ENCODE data around the gene FOXM1.

The FOXM1 gene

DNA sequence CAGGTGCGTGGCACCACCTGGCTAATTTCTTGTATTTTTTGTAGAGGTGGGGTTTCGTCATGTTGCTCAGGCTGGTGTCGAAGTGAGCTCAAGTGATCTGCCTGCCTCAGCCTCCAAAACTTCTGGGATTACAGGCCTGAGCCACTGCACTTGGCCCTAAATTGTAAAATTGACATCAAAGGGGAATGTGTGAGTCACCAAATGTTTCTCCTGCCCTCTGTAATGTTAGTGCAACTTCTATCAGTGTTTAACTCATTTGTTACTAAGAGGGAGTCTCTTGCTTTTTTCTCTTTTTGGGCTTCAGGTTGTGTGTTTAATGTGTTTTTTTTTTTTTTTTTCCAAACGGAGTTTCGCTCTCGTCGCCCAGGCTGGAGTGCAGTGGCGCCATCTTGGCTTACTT is 16.0 kb upstream of the FOXM1 start:
- TF ChIP-seq, protein P1, sequence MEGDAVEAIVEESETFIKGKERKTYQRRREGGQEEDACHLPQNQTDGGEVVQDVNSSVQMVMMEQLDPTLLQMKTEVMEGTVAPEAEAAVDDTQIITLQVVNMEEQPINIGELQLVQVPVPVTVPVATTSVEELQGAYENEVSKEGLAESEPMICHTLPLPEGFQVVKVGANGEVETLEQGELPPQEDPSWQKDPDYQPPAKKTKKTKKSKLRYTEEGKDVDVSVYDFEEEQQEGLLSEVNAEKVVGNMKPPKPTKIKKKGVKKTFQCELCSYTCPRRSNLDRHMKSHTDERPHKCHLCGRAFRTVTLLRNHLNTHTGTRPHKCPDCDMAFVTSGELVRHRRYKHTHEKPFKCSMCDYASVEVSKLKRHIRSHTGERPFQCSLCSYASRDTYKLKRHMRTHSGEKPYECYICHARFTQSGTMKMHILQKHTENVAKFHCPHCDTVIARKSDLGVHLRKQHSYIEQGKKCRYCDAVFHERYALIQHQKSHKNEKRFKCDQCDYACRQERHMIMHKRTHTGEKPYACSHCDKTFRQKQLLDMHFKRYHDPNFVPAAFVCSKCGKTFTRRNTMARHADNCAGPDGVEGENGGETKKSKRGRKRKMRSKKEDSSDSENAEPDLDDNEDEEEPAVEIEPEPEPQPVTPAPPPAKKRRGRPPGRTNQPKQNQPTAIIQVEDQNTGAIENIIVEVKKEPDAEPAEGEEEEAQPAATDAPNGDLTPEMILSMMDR (IDR thresholded peaks at IDR 0.05; ENCODE audit: insufficient read depth, low read depth, low read length, missing control alignments): no peak
- H3K4me3 ChIP-seq (ENCODE audit: low read depth, low read length): no peak overlapping the region
- DNase-seq (ENCODE audit: low read depth): no peak

DNA sequence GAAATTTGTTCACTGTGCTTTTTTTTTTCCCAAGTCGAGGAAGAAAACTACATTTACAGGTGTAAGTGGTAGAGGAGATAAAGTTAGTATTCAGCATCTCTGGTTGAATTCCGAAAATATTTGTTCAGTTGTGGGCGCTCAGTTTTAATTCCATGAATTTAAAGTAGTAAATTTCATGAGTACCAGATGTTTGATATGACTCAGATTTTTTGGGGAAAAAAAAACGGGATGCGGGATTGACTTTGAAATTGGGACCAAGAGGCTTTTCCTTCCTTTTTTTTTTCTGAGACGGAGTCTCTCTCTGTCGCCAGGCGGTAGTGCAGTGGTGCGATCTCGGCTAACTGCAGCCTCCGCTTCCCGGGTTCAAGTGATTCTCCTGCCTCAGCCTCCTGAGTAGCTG is 15.3 kb upstream of the FOXM1 start:
- H3K4me3 ChIP-seq (ENCODE audit: low read depth, low read length): no peak overlapping the region
- TF ChIP-seq, protein P1 (IDR thresholded peaks at IDR 0.05; ENCODE audit: insufficient read depth, low read depth, low read length, missing control alignments): no peak
- no peak for DNase-seq (ENCODE audit: low read depth)

DNA sequence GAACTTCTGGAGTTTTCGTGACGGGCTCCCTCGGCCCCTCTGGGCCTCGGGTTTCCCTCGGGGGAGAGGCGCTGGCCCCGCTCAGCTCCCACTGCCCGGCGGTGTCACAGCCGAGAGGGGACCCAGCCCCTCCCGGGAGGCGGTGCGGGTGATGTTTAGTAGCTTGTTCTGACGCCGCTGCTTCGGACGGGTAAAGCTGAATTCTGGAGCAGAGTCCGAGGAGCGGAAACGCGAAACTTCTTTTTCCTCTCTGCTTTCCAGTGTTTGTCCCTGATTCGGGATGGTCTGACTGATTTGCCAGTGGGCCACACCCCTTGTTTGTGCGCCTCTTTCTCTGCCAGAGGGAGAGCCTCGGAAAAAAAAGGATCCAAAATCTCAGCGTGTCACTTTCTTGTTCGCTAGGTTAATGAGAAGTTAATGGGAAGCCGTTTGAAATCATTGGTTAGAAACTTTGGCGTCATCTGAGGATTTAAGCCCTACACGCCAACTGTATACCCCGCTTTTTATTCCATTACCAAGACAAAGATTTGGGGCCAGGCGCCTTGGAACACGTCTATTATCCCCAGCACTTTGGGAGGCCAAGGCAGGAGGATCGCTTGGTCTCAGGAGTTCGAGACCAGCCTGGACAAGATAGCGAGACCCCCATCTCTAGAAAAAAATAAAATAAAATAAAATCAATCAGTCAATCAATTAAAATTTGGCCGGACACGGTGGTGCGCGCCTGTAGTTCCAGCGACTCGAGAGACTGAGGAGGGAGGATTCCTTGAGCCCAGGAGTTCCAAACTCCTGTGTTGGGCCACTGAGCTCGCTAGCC is 14.5 kb upstream of the FOXM1 start:
- DNase-seq (ENCODE audit: low read depth): peak; percentile 23
- TF ChIP-seq, protein P1 (IDR thresholded peaks at IDR 0.05; ENCODE audit: insufficient read depth, low read depth, low read length, missing control alignments): no peak
- H3K4me3 ChIP-seq (ENCODE audit: low read depth, low read length): peak overlapping the region; percentile 90

DNA sequence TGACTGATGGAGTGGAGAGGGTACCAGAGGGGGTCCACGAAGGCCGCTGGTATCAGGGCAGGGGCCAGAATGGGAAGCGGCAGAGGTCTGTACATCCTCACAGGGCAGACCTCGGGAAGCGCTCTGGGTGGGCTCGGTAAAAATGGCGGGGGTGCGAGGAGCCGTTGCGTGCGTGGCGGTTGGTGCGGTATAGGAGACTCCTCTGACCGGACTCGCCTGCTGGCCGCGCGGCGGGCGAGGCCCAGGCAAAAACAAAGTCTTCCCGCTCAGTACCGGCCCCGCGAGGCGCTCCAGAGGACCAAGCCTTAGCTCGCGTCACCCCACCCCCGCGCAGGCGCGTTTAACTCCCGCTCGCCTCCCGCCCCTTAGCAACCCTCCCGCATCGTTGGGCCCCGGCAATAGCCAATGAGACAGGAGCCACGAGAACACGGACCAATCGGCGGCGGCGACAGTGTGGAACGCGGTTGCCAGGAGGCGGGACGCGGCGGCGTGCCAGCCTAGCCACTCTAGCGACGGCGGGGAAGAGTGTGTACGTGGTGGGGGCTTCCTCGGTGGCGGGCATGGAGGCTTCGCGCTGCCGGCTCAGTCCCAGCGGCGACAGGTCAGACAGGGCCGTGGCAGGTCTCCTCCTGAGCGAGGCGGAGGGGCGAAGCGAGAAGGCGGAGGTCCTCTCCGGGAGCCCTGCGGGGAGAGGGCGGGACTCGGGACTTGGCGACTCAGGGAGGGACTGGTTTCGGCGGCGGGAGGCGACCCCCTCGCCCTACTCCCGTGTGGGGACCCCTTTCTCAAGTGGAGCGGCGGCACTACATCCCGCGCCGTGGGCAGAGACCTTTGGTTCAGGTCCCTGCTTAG is 13.6 kb upstream of the FOXM1 start, which contains the start of gene TULP3:
Gene TULP3 (plus strand): TSS at position 504 of the 852 bp plus-strand sequence. CDS start 57 bp downstream, at position 561.
- H3K4me3 ChIP-seq (ENCODE audit: low read depth, low read length): peak within 1 kb of the TSS; percentile 90
- TF ChIP-seq, protein P1 (IDR thresholded peaks at IDR 0.05; ENCODE audit: insufficient read depth, low read depth, low read length, missing control alignments): no peak

DNA sequence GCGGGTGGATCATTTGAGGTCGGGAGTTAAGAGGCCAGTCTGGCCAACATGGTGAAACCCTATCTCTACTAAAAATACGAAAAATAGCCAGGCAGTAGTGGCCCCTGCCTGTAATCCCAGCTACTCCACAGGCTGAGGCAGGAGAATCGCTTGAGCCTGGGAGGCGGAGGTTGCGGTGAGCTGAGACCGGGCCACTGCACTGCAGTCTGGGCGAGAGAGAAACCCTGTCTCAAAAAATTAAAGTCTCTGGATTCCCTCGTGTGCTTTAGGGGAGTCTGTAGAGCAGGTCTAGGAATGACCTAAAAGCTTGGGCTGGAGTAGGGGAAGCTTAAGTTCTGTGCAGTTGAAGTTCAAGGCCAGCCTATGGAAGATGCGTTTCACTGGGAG is 13.0 kb upstream of the FOXM1 start:
- peak overlapping the region; percentile 63 for H3K4me3 ChIP-seq (ENCODE audit: low read depth, low read length)
- TF ChIP-seq, protein P1 (IDR thresholded peaks at IDR 0.05; ENCODE audit: insufficient read depth, low read depth, low read length, missing control alignments): no peak
- no peak for DNase-seq (ENCODE audit: low read depth)

More for the DNA sequence above, 13.6 kb upstream of the FOXM1 start, which contains the start of gene TULP3:
- DNase-seq (ENCODE audit: low read depth): peak; percentile 97

DNA sequence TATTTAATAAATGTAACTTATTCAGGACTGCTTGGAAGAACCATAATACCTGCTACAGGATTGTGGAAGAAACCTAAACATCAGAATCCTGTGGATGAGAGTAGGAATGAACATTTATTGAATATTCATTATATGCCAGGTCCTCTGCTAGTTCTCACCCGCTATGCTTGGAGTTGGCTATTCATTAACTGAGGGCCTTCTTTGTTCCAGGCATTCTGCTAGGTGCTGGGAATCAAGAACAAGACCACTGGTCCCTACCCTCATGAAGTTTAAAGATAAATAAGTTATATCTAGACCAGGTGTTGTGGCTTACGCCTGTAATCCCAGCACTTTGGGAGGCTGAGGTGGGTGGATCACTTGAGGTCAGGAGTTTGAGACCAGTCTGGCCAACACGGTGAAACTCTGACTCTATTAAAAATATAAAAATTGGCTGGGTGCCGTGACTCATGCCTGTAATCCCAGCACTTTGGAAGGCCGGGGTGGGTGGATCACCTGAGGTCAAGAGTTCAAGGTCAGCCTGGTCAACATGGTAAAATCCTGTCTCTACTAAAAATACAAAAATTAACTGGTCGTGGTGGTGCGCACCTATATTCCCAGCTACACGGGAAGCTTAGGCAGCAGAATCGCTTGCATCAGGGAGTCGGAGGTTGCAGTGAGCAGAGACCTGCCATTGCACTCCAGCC is 9.9 kb upstream of the FOXM1 start:
- no peak overlapping the region for H3K4me3 ChIP-seq (ENCODE audit: low read depth, low read length)

More for the DNA sequence above, 9.9 kb upstream of the FOXM1 start:
- TF ChIP-seq, protein P1 (IDR thresholded peaks at IDR 0.05; ENCODE audit: insufficient read depth, low read depth, low read length, missing control alignments): no peak
- DNase-seq (ENCODE audit: low read depth): no peak
